G401 (cell line): ENCODE measurements around the gene RTKN. TPM values are rescaled to one million over a fixed set of nuclear protein-coding genes. Genes with fewer than 3 reads are reported as not detected.
"Not testable (repeated sequence)": the region's sequence is repeated elsewhere in the genome, so short reads cannot be mapped to it uniquely, and the experiment has no call there.

Experiments used
- DNase-seq: peaks from one replicate; pipeline ENCODE4 v3.0.0-alpha.2; 2015; ENCODE audit warnings: low spot score
- in situ Hi-C: cut with HindIII; loops from 2 replicates; pipeline ENCODE4 v1.10.0; 2016; ENCODE audit warnings: low sequenced_read_pairs, mixed read lengths
- total RNA-seq: library from RNA; depleted of rRNA; stranded (reverse); fragments of >200 nt; shearing (Covaris generic); gene quantifications from 2 replicates; pipeline ENCODE4 v1.2.3, GENCODE V29; 2014; rRNA removed

Gene RTKN, protein sequence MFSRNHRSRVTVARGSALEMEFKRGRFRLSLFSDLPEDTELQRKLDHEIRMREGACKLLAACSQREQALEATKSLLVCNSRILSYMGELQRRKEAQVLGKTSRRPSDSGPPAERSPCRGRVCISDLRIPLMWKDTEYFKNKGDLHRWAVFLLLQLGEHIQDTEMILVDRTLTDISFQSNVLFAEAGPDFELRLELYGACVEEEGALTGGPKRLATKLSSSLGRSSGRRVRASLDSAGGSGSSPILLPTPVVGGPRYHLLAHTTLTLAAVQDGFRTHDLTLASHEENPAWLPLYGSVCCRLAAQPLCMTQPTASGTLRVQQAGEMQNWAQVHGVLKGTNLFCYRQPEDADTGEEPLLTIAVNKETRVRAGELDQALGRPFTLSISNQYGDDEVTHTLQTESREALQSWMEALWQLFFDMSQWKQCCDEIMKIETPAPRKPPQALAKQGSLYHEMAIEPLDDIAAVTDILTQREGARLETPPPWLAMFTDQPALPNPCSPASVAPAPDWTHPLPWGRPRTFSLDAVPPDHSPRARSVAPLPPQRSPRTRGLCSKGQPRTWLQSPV
- 46.5 and 56.2 TPM in 2 replicates for total RNA-seq

DNA sequence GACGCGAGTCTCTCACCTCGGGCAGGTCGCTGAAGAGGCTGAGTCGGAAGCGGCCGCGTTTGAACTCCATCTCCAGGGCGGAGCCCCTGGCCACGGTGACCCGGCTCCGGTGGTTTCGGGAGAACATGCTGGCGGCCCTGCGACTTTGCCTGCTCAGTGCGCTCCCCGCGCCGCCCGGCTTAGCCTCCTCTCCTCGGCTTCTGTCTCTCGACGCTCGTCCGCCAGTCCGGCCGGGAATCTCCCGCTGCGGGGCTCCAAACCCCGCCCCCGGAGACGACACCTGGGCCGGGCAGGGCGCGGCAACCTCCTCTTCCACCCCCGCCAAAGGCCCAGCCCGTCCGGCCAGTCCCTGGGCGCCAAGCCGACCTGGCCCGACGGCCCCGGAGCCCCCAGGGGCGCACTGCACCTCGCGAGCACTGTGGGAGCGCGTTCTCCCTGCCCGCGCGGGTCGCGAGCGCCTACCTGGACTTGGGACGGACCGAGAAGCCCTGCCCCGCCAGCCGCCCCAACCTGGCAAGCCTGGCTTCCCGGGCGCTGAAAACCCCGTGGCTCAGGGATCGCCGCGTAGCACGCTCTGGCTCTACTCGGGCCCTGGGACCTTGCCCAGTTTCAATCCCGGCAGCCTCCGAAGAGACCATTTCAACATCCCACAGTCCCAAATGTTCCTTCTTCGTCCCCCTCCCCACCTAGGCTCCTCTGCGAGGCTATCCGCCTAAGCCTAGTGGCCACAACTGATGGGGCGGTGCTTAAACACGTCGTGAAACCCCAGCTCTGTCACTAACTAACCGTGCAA lies at the start of gene RTKN:
TSS of gene RTKN (minus strand) at position 248 of the 793 bp plus-strand sequence. CDS start at position 127, 121 bp downstream.
- in situ Hi-C loops, result no loop called here
- peak; percentile 29 for DNase-seq

DNA sequence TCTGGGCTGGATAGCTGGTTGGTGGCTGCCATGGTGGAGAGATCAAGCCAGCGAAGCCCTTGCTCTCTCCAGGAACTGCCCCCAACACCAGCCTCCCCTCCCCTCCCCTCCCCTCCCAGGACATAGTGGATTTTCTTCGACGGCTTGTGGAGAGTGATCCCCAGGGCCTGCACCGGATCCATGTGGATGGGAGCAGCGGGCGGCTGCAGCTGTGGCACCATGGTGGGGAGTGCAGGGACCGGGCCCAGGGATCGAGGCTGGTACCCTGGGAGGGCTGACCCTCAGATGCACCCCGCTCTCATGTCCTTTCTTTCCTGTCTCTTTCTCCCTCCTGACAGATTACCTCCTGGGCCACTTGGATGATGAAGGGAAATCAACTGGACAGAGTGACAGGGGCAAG lies 48.2 kb upstream of the RTKN start:
- DNase-seq, result no peak
- in situ Hi-C loops, result no loop called here

DNA sequence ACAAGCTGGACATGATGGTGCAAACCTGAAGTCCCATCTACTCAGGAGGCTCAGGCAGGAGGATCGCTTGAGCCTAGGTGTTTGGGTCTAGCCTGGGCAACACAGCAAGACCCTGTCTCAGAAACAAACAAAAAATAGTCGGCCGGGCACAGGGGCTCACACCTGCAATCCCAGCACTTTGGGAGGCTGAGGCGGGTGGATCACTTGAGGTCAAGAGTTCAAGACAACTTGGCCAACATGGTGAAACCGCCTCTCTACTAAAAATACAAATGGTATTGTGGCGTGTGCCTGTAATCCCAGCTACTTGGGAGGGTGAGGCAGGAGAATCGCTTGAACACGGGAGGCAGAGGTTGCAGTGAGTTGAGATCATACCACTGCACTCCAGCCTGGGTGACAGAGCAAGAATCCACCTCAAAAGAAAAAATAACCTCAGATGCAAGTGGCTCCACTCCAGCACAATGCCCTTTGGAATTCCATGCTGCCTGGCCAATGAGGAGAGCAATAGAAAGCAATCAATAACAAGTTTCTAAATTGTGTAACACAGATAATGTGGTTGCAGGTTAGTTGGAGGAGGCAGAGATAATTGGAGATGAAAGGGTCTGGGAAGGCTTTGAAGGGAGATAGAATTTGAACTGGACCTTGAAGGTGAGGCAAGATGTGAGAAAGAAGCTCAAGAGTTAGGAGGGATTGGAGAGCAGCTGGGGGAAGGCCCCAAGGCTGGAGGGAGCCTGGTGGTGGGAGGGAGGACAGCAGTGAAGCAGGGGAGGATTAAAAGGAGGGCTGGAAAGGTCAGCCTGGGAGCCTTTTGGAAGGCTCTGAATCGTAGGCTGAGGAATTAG lies 47.1 kb upstream of the RTKN start:
- no peak for DNase-seq
- in situ Hi-C loops, result no loop called here

DNA sequence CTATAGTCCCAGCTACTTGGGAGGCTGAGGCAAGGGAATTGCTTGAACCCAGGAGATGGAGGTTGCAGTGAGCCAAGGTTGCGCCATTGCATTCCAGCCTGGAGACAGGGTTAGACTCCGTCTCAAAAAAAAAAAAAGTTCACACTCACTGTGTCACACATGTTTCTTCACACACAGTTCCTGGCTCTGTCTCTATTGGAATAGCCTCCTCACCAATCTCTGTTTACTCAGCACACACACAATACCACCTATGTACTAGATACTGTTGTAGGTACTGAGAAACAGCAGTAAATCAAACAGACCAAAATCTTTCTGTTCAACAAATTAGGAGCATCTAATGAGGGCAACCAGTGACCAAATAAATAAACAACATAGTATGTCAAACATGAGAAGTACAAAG lies 44.4 kb upstream of the RTKN start:
- in situ Hi-C loops, result no loop called here
- DNase-seq, result no peak

DNA sequence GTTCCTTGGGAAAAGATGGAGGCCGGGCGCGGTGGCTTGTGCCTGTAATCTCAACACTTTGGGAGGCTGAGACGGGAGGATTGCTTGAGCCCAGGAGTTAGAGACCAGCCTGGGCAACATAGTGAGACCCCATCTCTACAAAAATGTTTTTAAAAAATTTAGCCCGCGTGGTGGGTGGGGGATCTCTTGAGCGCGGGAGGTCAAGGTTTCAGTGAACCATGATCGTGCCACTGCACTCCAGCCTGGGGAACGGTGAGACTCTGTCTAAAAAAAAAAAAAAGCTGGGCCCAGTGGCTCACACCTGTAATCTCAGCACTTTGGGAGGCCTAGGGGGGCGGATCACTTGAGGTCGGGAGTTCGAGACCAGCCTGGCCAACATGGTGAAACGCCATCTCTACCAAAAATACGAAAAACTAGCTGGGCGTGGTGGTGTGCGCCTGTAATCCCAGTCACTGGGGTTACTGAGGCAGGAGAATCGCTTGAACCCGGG lies 42.0 kb upstream of the RTKN start:
- DNase-seq, in situ Hi-C loops: not testable (repeated sequence)

DNA sequence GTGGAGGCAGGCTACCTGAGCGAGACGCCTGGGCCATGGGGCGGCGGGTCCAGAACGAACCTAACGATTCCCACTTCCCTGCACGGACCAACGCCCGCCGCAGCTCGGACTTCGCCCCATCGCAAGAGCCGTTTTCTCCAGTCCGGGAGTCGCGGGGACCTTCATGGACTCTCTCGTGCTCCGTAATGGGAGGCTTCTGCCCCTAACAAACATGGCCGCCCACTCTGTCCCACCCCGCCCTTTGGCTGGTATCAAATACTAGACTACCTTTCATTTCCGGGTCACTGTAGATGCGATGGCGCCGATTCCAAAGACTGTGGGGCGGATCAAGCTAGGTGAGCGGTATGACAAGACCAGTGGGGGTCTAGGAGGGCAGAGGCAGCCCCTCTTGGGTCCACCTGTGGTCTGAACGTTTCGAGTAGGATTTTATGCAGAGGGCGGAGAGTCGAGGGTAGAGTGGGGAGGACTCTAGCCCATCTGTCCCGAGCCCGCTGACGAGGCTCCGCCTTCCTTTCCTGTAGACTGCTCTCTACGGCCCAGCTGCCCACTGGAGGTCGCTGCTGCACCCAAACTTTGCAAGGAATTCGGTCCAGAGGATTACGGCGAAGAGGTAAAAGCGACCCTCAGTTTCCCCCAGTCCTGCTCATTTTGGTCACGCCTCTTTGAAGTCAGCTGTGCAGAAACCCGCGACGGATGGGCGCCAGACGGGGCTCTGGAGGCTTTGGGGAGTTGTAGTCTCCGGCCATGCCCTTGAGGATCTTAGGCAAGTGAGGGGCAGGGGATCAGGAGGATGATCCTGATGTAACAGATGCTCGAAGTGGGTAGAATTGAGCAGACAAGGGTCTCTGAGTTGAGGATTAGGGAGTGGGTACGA lies 41.3 kb upstream of the RTKN start, which contains the start of the genes CCDC142 and TTC31:
TSS of gene CCDC142 (minus strand) at position 198 of the 874 bp plus-strand sequence. CDS start at position 37, 161 bp downstream.
TSS of gene TTC31 (plus strand) at position 281 of the 874 bp plus-strand sequence. CDS start at position 296, 15 bp downstream.
- peak; percentile 97 for DNase-seq
- in situ Hi-C loops, result no loop called here

DNA sequence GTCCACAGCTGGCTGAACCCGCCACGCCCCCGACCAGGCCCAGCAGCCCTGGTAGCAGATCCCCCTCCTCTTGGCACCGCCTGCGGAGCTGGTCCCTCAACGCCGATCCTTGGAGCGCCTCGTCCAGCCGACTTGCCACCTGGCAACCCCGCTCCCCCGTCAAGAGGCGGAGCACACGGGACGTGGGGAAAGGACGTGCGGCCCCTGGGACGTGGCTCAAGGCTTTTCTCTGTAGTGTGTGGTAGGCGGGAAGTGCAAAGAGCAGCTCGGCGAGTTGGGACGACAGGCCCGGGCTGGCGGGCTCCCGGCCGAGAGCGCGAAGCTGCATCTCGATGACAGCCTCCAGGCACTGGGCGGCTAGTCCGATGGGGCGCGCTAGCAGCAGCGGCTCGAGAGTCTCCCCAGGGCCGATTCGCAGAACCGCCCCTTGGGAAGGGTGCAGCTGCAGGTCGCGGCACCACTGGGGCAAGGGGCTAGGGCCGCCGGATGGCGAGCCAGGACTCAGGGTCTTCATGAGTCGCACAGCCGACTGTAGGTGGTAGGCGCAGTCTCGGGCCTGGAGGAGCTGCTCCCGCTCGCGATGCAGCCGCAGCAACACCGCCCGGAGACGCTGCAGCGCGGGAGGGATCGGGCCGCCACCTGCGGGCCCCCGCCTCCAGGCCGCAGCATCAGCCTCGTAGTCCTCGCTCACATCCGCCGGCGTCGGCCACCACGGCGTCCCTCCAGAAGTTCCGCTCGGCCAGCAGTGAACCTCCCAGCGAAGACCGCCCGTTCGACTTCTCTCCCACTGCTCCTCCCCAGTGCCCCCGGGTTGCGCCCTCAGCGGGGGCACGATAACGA lies 40.4 kb upstream of the RTKN start:
- in situ Hi-C loops, result no loop called here
- no peak for DNase-seq

DNA sequence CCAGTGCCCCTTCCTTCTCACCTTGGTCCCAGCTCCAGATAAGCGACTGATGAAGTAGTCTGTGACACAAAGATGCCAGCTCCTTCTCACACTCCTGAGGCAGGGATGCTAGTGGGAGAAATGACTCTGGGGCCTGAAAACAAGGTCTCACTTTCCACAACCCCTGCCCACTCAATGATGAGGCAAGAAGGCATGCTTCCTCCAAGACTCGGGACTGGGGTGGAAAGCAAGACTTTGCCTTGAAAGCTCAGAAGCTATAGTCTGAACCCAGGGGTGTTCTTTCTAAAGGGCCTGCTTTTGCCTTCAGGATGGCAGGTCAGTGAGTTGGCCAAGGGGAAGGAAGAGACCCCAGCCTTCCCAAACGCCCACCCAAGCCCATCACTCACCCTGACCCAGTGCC lies 39.7 kb upstream of the RTKN start:
- DNase-seq, result no peak
- in situ Hi-C loops, result no loop called here

DNA sequence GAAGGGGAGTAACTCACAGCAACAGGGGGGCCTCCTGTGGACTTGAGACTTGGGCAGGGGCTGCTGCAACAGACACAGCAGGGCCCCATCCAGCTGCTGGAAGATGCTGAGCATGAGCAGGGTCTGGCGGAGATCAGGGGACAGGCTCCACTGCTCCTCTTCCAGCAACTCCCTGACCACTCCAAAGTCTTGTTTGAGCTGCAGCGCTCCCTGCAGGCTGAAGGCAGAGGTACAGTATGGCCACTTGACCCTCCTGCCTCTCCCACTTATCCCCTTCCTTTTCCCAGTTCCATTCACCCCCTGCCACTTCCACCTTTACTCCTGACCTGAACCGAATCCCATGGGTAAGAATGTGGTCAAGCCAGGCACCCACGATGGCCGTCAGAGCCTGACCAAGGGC lies 33.2 kb upstream of the RTKN start:
- no peak for DNase-seq
- in situ Hi-C loops, result no loop called here

DNA sequence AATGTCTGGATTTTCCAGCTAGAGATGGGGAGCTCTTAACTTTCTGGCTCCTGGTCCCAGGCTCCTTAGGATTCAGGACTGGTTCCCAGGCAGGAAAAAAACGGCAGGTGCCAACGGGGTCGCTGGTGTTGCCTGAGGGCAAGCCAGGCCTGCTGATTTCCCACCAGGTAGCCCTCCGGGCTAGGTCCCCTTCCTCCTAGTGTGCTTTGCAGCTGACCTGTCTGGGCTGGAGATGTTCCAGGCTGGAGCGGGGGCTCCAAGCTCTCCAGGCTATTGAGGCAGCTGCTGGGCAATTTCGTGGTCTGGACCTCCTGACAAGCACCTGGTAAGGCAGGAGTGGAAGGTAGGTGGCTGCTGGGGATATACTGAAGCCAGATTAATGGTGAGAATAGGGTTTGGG lies 32.7 kb upstream of the RTKN start:
- in situ Hi-C loops, result no loop called here
- no peak for DNase-seq

DNA sequence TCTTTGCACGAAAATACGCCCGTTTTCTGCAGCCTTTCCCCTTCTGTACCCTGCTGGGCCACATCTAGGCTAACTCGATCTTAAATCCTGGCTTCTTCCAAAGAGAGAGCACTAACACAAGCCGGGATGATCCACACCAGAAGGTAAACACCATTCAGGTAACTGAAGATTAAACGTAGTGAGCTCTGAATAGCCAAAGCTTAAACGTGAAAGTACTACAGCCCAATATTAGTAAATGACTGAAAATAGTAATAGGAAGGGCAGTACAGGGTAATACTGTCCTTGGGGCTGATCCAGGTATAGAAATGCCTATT lies 31.2 kb upstream of the RTKN start:
- DNase-seq, result no peak
- in situ Hi-C loops, result no loop called here

DNA sequence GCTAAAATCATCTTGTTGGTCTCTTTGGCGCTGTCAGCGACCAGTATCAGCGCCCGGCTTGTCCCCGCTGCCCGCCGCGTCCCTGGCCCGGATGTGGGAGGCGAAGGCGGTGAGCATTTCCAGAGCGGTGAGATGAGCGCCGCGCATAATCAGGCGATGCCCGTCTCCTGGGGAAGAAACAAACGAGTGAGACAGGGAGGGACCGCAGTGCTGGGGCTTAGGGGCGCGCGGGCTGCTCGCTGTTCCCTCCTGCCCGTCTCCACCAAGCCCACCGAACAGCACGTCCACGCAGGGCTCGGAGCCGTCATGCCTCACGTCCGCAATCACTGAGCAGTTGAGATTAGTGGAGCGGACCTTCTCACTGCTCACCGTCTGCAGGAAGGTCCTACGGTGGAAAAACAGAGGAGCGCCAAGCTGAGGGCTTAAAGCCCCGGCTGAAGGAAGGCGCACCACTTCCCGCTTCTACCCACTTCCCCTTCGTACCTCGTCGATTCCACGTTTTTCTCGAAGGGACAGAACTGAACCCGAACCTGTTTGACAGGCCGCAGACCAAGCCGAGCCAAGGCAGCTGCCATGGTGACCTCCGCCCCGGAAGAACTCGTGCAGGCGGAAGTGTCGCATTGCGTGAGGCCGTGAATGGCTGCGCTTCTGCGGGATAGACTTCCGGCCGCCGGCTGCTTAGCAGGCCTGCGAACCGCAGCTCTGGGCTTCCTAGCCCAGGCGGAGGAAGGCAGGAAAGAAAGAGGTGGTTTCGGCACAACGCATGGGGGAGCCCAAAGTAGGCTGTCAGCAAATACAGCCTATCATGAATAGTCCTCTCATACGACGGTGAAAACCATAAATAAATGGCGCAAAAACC lies 30.6 kb upstream of the RTKN start, which contains the start of gene MRPL53:
TSS of gene MRPL53 (minus strand) at position 595 of the 859 bp plus-strand sequence. CDS start at position 575, 20 bp downstream.
- in situ Hi-C loops, result no loop called here
- peak; percentile 95 for DNase-seq

DNA sequence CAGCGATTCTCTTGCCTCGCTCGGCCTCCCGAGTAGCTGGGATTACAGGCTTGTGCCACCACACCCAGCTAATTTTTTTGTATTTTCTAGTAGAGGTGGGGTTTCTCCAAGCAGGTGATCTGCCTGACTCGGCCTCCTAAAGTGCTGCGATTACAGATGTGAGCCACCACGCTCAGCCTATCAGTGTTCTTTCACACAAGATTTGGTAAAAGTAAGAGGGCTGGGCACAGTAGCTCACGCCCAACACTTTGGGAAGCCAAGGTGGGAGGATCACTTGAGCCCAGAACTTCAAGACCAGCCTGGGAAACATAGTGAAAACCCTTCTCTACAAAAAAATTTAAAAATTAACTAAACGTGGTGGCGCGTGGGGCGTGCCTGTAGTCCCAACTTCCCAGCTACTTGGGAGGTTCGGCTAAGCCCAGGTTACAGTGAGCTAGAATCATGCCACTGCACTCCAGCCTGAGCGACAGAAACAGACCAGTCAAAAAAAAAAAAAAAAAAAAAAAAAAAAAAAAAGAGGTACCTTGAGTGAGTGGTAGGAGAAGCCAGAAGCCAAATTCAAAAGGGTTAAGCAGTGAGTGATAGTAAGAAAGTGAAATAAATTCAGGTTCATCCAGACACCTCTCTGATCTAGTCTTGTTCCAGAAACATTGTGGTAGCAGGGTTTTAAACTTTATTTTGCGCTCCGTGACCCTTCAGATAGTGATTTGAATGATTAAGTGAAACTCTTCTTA lies 29.8 kb upstream of the RTKN start:
- no peak for DNase-seq
- in situ Hi-C loops, result no loop called here

DNA sequence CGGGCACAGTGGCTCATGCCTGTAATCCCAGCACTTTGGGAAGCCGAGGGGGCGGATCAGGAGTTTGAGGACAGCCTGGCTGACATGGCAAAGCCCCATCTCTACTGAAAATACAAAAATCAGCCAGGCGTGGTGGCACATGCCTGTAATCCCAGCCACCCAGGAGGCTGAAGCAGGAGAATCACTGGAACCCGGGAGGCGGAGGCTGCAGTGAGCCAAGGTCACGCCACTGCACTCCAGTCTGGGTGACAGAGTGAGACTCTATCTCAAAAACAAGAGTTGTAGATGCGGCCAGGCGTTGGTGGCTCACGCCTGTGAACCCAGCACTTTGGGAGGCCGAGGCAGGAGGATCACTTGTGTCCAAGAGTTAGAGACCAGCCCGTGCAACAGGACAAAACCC lies 29.0 kb upstream of the RTKN start:
- DNase-seq, in situ Hi-C loops: not testable (repeated sequence)

DNA sequence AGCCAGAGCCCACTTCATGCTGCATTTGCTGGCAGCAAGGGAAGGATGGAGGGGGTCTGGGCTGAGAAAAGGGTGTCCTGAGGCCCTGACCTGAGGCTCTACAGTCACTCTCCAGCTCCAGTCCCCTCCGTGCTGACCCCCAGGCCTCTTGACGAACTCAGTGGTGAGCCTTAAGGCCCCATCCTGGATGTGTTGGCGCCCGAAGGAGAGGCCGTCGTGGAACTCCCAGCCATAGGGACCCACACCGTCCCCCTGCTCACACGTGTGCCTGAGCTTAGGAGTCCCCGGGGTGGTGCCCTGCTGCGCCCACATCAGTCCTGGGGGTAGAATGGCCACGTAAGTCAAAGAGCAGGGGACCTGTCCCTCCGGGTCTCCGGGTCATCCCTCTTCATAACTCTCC lies 22.7 kb upstream of the RTKN start:
- no peak for DNase-seq
- in situ Hi-C loops, result no loop called here

DNA sequence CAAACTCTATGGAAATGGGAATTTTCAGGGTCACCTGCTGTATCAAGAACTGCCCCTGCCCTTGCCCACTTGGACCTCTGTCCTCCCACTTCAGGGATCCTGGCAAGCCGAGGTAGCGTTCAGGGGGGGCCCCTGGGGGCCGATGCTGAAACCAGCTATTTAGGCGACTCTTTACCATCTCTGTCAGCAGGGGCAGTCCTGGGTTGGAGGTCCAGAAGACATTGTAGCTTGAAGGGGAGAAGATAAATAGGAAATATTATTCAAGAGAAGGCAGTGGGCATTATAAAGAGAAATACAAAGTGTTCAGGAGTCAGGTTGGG lies 21.0 kb upstream of the RTKN start:
- DNase-seq, result no peak
- in situ Hi-C loops, result no loop called here
